Peyer's patch (tissue), 4 donors: ENCODE measurements around the gene ALDH3A1.

ENCODE experiments used
- POLR2A ChIP-seq, 2 donors: fragments of 450-650 bp; IDR thresholded peaks; one replicate each; pipeline ENCODE4 v1.5.1; 2017; ENCODE audit warnings: antibody characterized with exemption in 2 of 2, mild to moderate bottlenecking in 2 of 2, moderate library complexity in 2 of 2
- TF ChIP-seq, protein P1 (sequence below), 6 experiments: fragments of 450-650 bp in 4 of 6; fragments of 200-600 bp in 2 of 6; sonication (generic) in 1 of 6; IDR thresholded peaks; one replicate each; pipeline ENCODE4 v1.5.1; 2017 to 2019; ENCODE audit warnings: antibody characterized with exemption in 6 of 6, mild to moderate bottlenecking in 3 of 6, moderate library complexity in 1 of 6

DNA sequence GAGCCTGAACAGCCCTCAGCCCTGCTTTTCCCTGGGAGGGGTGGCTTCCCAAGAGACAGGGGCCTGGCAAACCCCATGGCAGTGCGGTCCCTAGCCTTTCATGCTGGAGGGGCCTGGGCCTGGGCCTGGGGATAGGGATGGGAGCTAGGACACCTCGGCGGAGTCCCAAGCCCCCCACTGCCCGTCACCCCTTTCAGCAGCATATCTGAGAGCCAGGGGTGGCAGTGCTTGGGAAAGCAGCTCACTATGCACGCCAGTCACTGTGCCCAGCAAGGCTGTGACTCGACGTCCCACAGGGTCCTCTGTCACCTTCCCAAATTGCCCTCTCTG, 31.1 kb downstream of the ALDH3A1 start:
- TF ChIP-seq POLR2A (IDR thresholded peaks at IDR 0.05) = no peak
- TF ChIP-seq, protein P1, sequence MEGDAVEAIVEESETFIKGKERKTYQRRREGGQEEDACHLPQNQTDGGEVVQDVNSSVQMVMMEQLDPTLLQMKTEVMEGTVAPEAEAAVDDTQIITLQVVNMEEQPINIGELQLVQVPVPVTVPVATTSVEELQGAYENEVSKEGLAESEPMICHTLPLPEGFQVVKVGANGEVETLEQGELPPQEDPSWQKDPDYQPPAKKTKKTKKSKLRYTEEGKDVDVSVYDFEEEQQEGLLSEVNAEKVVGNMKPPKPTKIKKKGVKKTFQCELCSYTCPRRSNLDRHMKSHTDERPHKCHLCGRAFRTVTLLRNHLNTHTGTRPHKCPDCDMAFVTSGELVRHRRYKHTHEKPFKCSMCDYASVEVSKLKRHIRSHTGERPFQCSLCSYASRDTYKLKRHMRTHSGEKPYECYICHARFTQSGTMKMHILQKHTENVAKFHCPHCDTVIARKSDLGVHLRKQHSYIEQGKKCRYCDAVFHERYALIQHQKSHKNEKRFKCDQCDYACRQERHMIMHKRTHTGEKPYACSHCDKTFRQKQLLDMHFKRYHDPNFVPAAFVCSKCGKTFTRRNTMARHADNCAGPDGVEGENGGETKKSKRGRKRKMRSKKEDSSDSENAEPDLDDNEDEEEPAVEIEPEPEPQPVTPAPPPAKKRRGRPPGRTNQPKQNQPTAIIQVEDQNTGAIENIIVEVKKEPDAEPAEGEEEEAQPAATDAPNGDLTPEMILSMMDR (IDR thresholded peaks at IDR 0.05) = no peak
